Measurements from ENCODE around the gene KLC1. TPM values are rescaled to one million over a fixed set of nuclear protein-coding genes. Genes with fewer than 3 reads are reported as not detected.
A peak's percentile ranks its signal among the peaks of the same experiment; 100 is the strongest.

KLC1 gene
- total RNA-seq, 4 donors from 2014 or later = 205 to 427 (median 291) TPM

GRCh38 chr14:103713304-103714062, 84.5 kb downstream of the KLC1 start:
- intact Hi-C loops (cut with DNase I; ENCODE audit: low total_unique reads) = loop anchor here (10.0 kb wide), 1 partner anchor 139 kb away; no protein-coding TSS in a partner anchor
- no peaks in the 10 kb centered on the region for H3K36me3 ChIP-seq
- H3K4me1 ChIP-seq = peaks cover 30 to 60% (median 50%) of the 10 kb centered on the region in 4 donors
- TF ChIP-seq POLR2A (IDR thresholded peaks at IDR 0.05) (no peak), EP300 (IDR thresholded peaks at IDR 0.05; ENCODE audit: low read depth) (no peak), POLR2AphosphoS5 (IDR thresholded peaks at IDR 0.05) (no peak), CTCF (IDR thresholded peaks at IDR 0.05) (no peak)
- peak overlapping the region in 2 of 4 donors; percentile 83 to 86 for H3K27ac ChIP-seq
- no peak overlapping the region for H3K4me3 ChIP-seq
- no peaks in the 10 kb centered on the region for H3K9me3 ChIP-seq
- WGBS, 2 donors (ENCODE audit: low coverage in 1 of 2) = 88% methylated on average over 18 of the region's 18 CpGs; no CpG with 5 or more reads in 1 of the 2 donors
- DNase-seq = no peak
- no peaks in the 10 kb centered on the region for H3K27me3 ChIP-seq
- in situ Hi-C loops (cut with MboI; ENCODE audit: low pct_ligation_motif_present in 1 of 4, low pct_unique_long_range_greater_than_20kb in 1 of 4, low sequenced_read_pairs in 3 of 4) = no loop called here

- no peaks in the 10 kb centered on the region for H3K27me3 ChIP-seq
- DNase-seq = no peak
- peak overlapping the region in 3 of 4 donors; percentile 76 to 83 (median 79) for H3K27ac ChIP-seq
- peak overlapping the region in 2 of 4 donors; percentile 78 to 96 for H3K4me3 ChIP-seq
- TF ChIP-seq EP300 (IDR thresholded peaks at IDR 0.05; ENCODE audit: low read depth) (no peak), POLR2AphosphoS5 (IDR thresholded peaks at IDR 0.05) (no peak), CTCF (IDR thresholded peaks at IDR 0.05) (no peak), POLR2A (IDR thresholded peaks at IDR 0.05) (no peak)
- in situ Hi-C loops (cut with MboI; ENCODE audit: low pct_ligation_motif_present in 1 of 4, low pct_unique_long_range_greater_than_20kb in 1 of 4, low sequenced_read_pairs in 3 of 4) (no loop called here), intact Hi-C loops (cut with DNase I; ENCODE audit: low total_unique reads) (loop anchor here (10.0 kb wide), 1 partner anchor 139 kb away; no protein-coding TSS in a partner anchor)
- no peaks in the 10 kb centered on the region for H3K36me3 ChIP-seq
- 44 to 64% methylated on average over 14 to 16 of the region's 16 CpGs for WGBS, 2 donors (ENCODE audit: low coverage in 1 of 2)
- no peaks in the 10 kb centered on the region for H3K9me3 ChIP-seq
- peaks cover 30 to 66% (median 50%) of the 10 kb centered on the region in 4 donors for H3K4me1 ChIP-seq
These were observed 85.2 kb downstream of the KLC1 start for GRCh38 chr14:103714063-103714724.

GRCh38 chr14:103715052-103716000, 86.3 kb downstream of the KLC1 start, which contains the start of the genes XRCC3 and ZFYVE21:
TSS of gene XRCC3 (minus strand) at chr14:103715451. CDS start at chr14:103711087, 4,364 bp downstream.
TSS of gene ZFYVE21 (plus strand) at chr14:103715810. CDS start at chr14:103715842, 32 bp downstream.
- Histone ChIP-seq H3K27ac (peak within 1 kb of the TSS; percentile 91 to 97 (median 92)), H3K36me3 (no peaks in the 10 kb centered on the region), H3K4me1 (peaks cover 26 to 59% (median 45%) of the 10 kb centered on the region in 4 donors), H3K4me3 (peak within 1 kb of the TSS; percentile 56 to 96 (median 87)), H3K27me3 (no peaks in the 10 kb centered on the region), H3K9me3 (no peaks in the 10 kb centered on the region)
- TF ChIP-seq CTCF (IDR thresholded peaks at IDR 0.05) (no peak), POLR2AphosphoS5 (IDR thresholded peaks at IDR 0.05) (peak; percentile 81 to 87 (median 83)), POLR2A (IDR thresholded peaks at IDR 0.05) (peak; percentile 61)
- peak; percentile 100 for DNase-seq
- WGBS, 2 donors (ENCODE audit: low coverage in 1 of 2) = 1% methylated on average over 81 of the region's 121 CpGs; no CpG with 5 or more reads in 1 of the 2 donors
- intact Hi-C loops (cut with DNase I; ENCODE audit: low total_unique reads) = loop anchor here (10.0 kb wide), 1 partner anchor 141 kb away; no protein-coding TSS in a partner anchor
- in situ Hi-C loops (cut with MboI; ENCODE audit: low pct_ligation_motif_present in 1 of 4, low pct_unique_long_range_greater_than_20kb in 1 of 4, low sequenced_read_pairs in 3 of 4) = no loop called here

Data from transverse colon (tissue), 4 donors.